GM23338 (cell line): Measurements from ENCODE around the gene ADAMTS17. TPM values are rescaled to one million over a fixed set of nuclear protein-coding genes. Genes with fewer than 3 reads are reported as not detected.

ENCODE experiments used
- ATAC-seq: fragments of 200-7000 bp; cut with Tn5 transposase; 3 replicates; pipeline ENCODE4 v1.9.1; 2020
- DNase-seq: peaks from one replicate; pipeline ENCODE4 v3.0.0-alpha.2; 2015; ENCODE audit warnings: low spot score
- H2AFZ ChIP-seq: fragments of 200-600 bp; sonication (generic); 2 replicates; pipeline ENCODE4 v1.8.0; 2016; ENCODE audit warnings: antibody characterized with exemption, mild to moderate bottlenecking, moderate library complexity
- H3F3A ChIP-seq: fragments of 200-600 bp; sonication (generic); replicated peaks from 2 replicates; pipeline ENCODE4 v1.8.0; 2017; ENCODE audit warnings: antibody characterized with exemption, mixed run types, low read depth
- H3K27ac ChIP-seq: fragments of 200-600 bp; sonication (generic); 2 replicates; pipeline ENCODE4 v1.6.1; 2016; ENCODE audit warnings: low read depth
- H3K27me3 ChIP-seq: fragments of 200-600 bp; sonication (generic); 2 replicates; pipeline ENCODE4 v1.8.0; 2016; ENCODE audit warnings: mild to moderate bottlenecking, mixed run types, moderate library complexity; ENCODE audit not compliant: insufficient read depth
- H3K36me3 ChIP-seq: fragments of 200-600 bp; sonication (generic); 2 replicates; pipeline ENCODE4 v1.8.0; 2016; ENCODE audit warnings: mild to moderate bottlenecking; ENCODE audit not compliant: insufficient read depth
- H3K4me1 ChIP-seq: fragments of 200-600 bp; sonication (generic); 2 replicates; pipeline ENCODE4 v1.8.0; 2016; ENCODE audit warnings: mild to moderate bottlenecking, moderate library complexity; ENCODE audit not compliant: insufficient read depth
- H3K4me2 ChIP-seq: fragments of 200-600 bp; sonication (generic); 2 replicates; pipeline ENCODE4 v1.7.1; 2017; ENCODE audit warnings: mixed run types
- H3K4me3 ChIP-seq: fragments of 200-600 bp; sonication (generic); 2 replicates; pipeline ENCODE4 v1.6.1; 2016; ENCODE audit warnings: mixed run types
- H3K79me2 ChIP-seq: fragments of 200-600 bp; sonication (generic); replicated peaks from 2 replicates; pipeline ENCODE4 v1.8.0; 2017; ENCODE audit warnings: mild to moderate bottlenecking; ENCODE audit not compliant: insufficient read depth
- H3K9me2 ChIP-seq: fragments of 200-600 bp; sonication (generic); 2 replicates; pipeline ENCODE4 v1.8.0; 2017; ENCODE audit not compliant: insufficient read depth
- H4K20me1 ChIP-seq: fragments of 200-600 bp; sonication (generic); replicated peaks from 2 replicates; pipeline ENCODE4 v1.8.0; 2017; ENCODE audit warnings: mild to moderate bottlenecking; ENCODE audit not compliant: insufficient read depth
- H3K27ac Mint-ChIP-seq: 2 replicates; pipeline ENCODE4 v1.8.0; 2020; ENCODE audit warnings: inconsistent platforms, mild to moderate bottlenecking, moderate library complexity, mixed read lengths
- H3K27me3 Mint-ChIP-seq: 3 replicates; pipeline ENCODE4 v1.8.0; 2022; ENCODE audit warnings: low read depth, mild to moderate bottlenecking, moderate library complexity, mixed read lengths, inconsistent platforms; ENCODE audit not compliant: insufficient read depth, poor library complexity
- H3K36me3 Mint-ChIP-seq: 3 replicates; pipeline ENCODE4 v1.8.0; 2021; ENCODE audit warnings: low read depth, mild to moderate bottlenecking, inconsistent platforms, moderate library complexity, mixed read lengths
- H3K4me1 Mint-ChIP-seq: 3 replicates; pipeline ENCODE4 v1.8.0; 2020; ENCODE audit warnings: mild to moderate bottlenecking, inconsistent platforms, mixed read lengths
- H3K4me3 Mint-ChIP-seq: 3 replicates; pipeline ENCODE4 v1.8.0; 2021; ENCODE audit warnings: moderate library complexity, mild to moderate bottlenecking, inconsistent platforms, mixed read lengths
- H3K9me3 Mint-ChIP-seq: 3 replicates; pipeline ENCODE4 v1.8.0; 2020; ENCODE audit warnings: moderate library complexity, mild to moderate bottlenecking, inconsistent platforms, mixed read lengths
- CREB1 ChIP-seq: fragments of 250-450 bp; sonication (Bioruptor Pico); IDR thresholded peaks from 2 replicates; pipeline ENCODE4 v1.5.0; 2020; ENCODE audit warnings: low read depth, mild to moderate bottlenecking, moderate library complexity
- EZH2 ChIP-seq: fragments of 200-600 bp; sonication (generic); IDR thresholded peaks from one replicate; pipeline ENCODE4 v1.8.0; 2017; ENCODE audit warnings: antibody characterized with exemption, mild to moderate bottlenecking, low read depth; ENCODE audit not compliant: unreplicated experiment
- EZH2phosphoT487 ChIP-seq: fragments of 200-600 bp; sonication (generic); IDR thresholded peaks from one replicate; pipeline ENCODE4 v1.8.1; 2018; ENCODE audit warnings: antibody characterized with exemption; ENCODE audit not compliant: unreplicated experiment
- JUNB ChIP-seq: IDR thresholded peaks from one replicate; pipeline ENCODE4 v1.6.1; 2016; ENCODE audit warnings: antibody characterized with exemption; ENCODE audit not compliant: unreplicated experiment
- NANOG ChIP-seq: IDR thresholded peaks from 2 replicates; pipeline ENCODE4 v1.6.1; 2016; ENCODE audit warnings: antibody characterized with exemption, borderline replicate concordance
- POLR2AphosphoS5 ChIP-seq: IDR thresholded peaks from 2 replicates; pipeline ENCODE4 v1.6.1; 2016; ENCODE audit warnings: antibody characterized with exemption, low read depth
- STAT1 ChIP-seq: IDR thresholded peaks from one replicate; pipeline ENCODE4 v1.6.1; 2016; ENCODE audit warnings: antibody characterized with exemption; ENCODE audit not compliant: unreplicated experiment
- ZNF114 ChIP-seq: fragments of 250-450 bp; sonication (Bioruptor Pico); IDR thresholded peaks from 2 replicates; pipeline ENCODE4 v1.5.0; 2020; ENCODE audit warnings: mild to moderate bottlenecking, moderate library complexity
- ZNF331 ChIP-seq: fragments of 250-450 bp; sonication (Bioruptor Pico); IDR thresholded peaks from 2 replicates; pipeline ENCODE4 v1.5.0; 2020; ENCODE audit warnings: low read depth, mild to moderate bottlenecking, moderate library complexity
- ZNF462 ChIP-seq: fragments of 250-450 bp; sonication (Bioruptor Pico); IDR thresholded peaks from 2 replicates; pipeline ENCODE4 v1.5.0; 2020; ENCODE audit warnings: mild to moderate bottlenecking, moderate library complexity
- polyA plus RNA-seq: library from polyadenylated mRNA; unstranded; fragments of >200 nt; fragmentation: Nextera tagmentation; extraction: Ambion mirVana; gene quantifications from 2 replicates; pipeline ENCODE4 v1.2.1, GENCODE V29; 2016
- total RNA-seq: library from RNA; depleted of rRNA; stranded (reverse); fragments of >200 nt; shearing (Covaris generic); gene quantifications from 2 replicates; pipeline ENCODE4 v1.2.3, GENCODE V29; 2014
- TF ChIP-seq, protein P1 (sequence below): IDR thresholded peaks from one replicate; pipeline ENCODE4 v1.6.1; 2018; ENCODE audit warnings: antibody characterized with exemption; ENCODE audit not compliant: unreplicated experiment
- TF ChIP-seq, protein P2 (sequence below): IDR thresholded peaks from 2 replicates; pipeline ENCODE4 v1.6.1; 2016; ENCODE audit warnings: antibody characterized with exemption
- TF ChIP-seq, protein P3 (sequence below), 2 experiments: fragments of 200-600 bp in 1 of 2; sonication (generic) in 1 of 2; conservative IDR thresholded peaks; 2 replicates each; pipeline versions ENCODE4 v1.5.1 to v1.6.1; 2016 to 2017; ENCODE audit warnings: antibody characterized with exemption in 2 of 2, low read depth in 2 of 2, mild to moderate bottlenecking in 2 of 2, moderate library complexity in 1 of 2

ADAMTS17 gene
- total and polyA plus RNA-seq, 2 experiments from 2014 or later: 0.60 to 3.8 TPM

GRCh38 chr15:99958426-99959097 lies 383.2 kb downstream of the ADAMTS17 start:
- Histone ChIP-seq H3K9me2 (peaks cover 9% of the 10 kb centered on the region; the same call in 1 of the 2 replicates), H3K27ac (no peak overlapping the region), H3K36me3 (no peaks in the 10 kb centered on the region), H3K4me3 (no peak overlapping the region), H3K27me3 (no peaks in the 10 kb centered on the region), H3F3A (no peaks in the 10 kb centered on the region), H3K79me2 (no peaks in the 10 kb centered on the region), H3K4me2 (no peak overlapping the region), H4K20me1 (no peaks in the 10 kb centered on the region), H3K4me1 (no peaks in the 10 kb centered on the region), H2AFZ (no peak overlapping the region)
- H3K4me1 Mint-ChIP-seq: peaks cover 2% of the 10 kb centered on the region; the same call in 2 of the 3 replicates
- TF ChIP-seq JUNB: no peak
- no peak for TF ChIP-seq ZNF114 (CRISPR knock-in tag)
- TF ChIP-seq, protein P1, sequence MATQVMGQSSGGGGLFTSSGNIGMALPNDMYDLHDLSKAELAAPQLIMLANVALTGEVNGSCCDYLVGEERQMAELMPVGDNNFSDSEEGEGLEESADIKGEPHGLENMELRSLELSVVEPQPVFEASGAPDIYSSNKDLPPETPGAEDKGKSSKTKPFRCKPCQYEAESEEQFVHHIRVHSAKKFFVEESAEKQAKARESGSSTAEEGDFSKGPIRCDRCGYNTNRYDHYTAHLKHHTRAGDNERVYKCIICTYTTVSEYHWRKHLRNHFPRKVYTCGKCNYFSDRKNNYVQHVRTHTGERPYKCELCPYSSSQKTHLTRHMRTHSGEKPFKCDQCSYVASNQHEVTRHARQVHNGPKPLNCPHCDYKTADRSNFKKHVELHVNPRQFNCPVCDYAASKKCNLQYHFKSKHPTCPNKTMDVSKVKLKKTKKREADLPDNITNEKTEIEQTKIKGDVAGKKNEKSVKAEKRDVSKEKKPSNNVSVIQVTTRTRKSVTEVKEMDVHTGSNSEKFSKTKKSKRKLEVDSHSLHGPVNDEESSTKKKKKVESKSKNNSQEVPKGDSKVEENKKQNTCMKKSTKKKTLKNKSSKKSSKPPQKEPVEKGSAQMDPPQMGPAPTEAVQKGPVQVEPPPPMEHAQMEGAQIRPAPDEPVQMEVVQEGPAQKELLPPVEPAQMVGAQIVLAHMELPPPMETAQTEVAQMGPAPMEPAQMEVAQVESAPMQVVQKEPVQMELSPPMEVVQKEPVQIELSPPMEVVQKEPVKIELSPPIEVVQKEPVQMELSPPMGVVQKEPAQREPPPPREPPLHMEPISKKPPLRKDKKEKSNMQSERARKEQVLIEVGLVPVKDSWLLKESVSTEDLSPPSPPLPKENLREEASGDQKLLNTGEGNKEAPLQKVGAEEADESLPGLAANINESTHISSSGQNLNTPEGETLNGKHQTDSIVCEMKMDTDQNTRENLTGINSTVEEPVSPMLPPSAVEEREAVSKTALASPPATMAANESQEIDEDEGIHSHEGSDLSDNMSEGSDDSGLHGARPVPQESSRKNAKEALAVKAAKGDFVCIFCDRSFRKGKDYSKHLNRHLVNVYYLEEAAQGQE: no peak
- no peak for TF ChIP-seq ZNF462 (CRISPR knock-in tag)
- TF ChIP-seq EZH2: no peak
- TF ChIP-seq ZNF331 (CRISPR knock-in tag): no peak
- no peak for TF ChIP-seq EZH2phosphoT487
- TF ChIP-seq, protein P2, sequence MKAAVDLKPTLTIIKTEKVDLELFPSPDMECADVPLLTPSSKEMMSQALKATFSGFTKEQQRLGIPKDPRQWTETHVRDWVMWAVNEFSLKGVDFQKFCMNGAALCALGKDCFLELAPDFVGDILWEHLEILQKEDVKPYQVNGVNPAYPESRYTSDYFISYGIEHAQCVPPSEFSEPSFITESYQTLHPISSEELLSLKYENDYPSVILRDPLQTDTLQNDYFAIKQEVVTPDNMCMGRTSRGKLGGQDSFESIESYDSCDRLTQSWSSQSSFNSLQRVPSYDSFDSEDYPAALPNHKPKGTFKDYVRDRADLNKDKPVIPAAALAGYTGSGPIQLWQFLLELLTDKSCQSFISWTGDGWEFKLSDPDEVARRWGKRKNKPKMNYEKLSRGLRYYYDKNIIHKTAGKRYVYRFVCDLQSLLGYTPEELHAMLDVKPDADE: no peak
- no peak for TF ChIP-seq STAT1
- no peak for TF ChIP-seq NANOG
- TF ChIP-seq POLR2AphosphoS5: no peak
- TF ChIP-seq, protein P3, sequence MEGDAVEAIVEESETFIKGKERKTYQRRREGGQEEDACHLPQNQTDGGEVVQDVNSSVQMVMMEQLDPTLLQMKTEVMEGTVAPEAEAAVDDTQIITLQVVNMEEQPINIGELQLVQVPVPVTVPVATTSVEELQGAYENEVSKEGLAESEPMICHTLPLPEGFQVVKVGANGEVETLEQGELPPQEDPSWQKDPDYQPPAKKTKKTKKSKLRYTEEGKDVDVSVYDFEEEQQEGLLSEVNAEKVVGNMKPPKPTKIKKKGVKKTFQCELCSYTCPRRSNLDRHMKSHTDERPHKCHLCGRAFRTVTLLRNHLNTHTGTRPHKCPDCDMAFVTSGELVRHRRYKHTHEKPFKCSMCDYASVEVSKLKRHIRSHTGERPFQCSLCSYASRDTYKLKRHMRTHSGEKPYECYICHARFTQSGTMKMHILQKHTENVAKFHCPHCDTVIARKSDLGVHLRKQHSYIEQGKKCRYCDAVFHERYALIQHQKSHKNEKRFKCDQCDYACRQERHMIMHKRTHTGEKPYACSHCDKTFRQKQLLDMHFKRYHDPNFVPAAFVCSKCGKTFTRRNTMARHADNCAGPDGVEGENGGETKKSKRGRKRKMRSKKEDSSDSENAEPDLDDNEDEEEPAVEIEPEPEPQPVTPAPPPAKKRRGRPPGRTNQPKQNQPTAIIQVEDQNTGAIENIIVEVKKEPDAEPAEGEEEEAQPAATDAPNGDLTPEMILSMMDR (conservative IDR thresholded peaks at IDR 0.05; ENCODE audit: low read depth in 2 of 2): no peak
- no peak for TF ChIP-seq CREB1
- H3K27ac Mint-ChIP-seq: no peak overlapping the region
- H3K36me3 Mint-ChIP-seq: peaks cover 4% of the 10 kb centered on the region; the same call in 2 of the 3 replicates
- H3K27me3 Mint-ChIP-seq: peaks cover 4% of the 10 kb centered on the region
- DNase-seq: no peak
- peaks cover 4% of the 10 kb centered on the region; the same call in 1 of the 3 replicates for H3K9me3 Mint-ChIP-seq
- H3K4me3 Mint-ChIP-seq: no peak overlapping the region
- no peak for ATAC-seq
